HCT116 (cell line): ENCODE results near the gene BRCA2. TPM values are rescaled to one million over a fixed set of nuclear protein-coding genes. Genes with fewer than 3 reads are reported as not detected.

Source experiments
- ATAC-seq: fragments of 200-7000 bp; cut with Tn5 transposase; 2 replicates; pipeline ENCODE4 v1.9.1; 2020; ENCODE audit warnings: mild to moderate bottlenecking, moderate library complexity
- BruUV-seq: library from RNA; stranded (reverse); fragments of 400-500 nt; replicated peaks from 2 replicates; lab custom pipeline; 2021; lab: Mats Ljungman, UMichigan
- CTCF ChIA-PET: fragments of 300-600 bp; sonication (Branson Sonifier 250); formaldehyde crosslinking; loops from one replicate; lab custom pipeline; 2021; ENCODE audit warnings: antibody characterized with exemption; lab: Charles Lee
- POLR2A ChIA-PET: fragments of 300-600, 350-600 bp; sonication (Branson Sonifier 250); formaldehyde crosslinking; loops from one replicate; lab custom pipeline; 2021; ENCODE audit warnings: antibody characterized with exemption; lab: Charles Lee
- RAD21 ChIA-PET, 2 experiments: fragments of 300-600 bp; sonication (Branson Sonifier 250); formaldehyde crosslinking; loops; one replicate each; lab custom pipeline; 2023; ENCODE audit warnings: low total read pairs in 2 of 2; ENCODE audit not compliant: uncharacterized antibody in 2 of 2, unreplicated experiment in 2 of 2, low non-redundant PET in 1 of 2; lab: Charles Lee
- DNase-seq: peaks from one replicate; pipeline ENCODE4 v3.0.0-alpha.2; 2010; ENCODE audit warnings: low read depth, low spot score
- H2AFZ ChIP-seq: fragments of 200-600 bp; shearing (Covaris generic), sonication (generic); 2 replicates; pipeline ENCODE4 v1.6.1; 2017; ENCODE audit warnings: low read depth, mixed run types, mixed read lengths, antibody characterized with exemption, low read length; ENCODE audit not compliant: poor library complexity, severe bottlenecking
- H3K27ac ChIP-seq: 2 replicates; pipeline ENCODE4 v1.5.1; 2012; ENCODE audit warnings: low read depth, low read length
- H3K27me3 ChIP-seq: fragments of 200-600 bp; sonication (generic); 2 replicates; pipeline ENCODE4 v1.6.1; 2016; ENCODE audit warnings: mixed run types, low read length, mixed read lengths; ENCODE audit not compliant: insufficient read depth
- H3K36me3 ChIP-seq, 2 experiments: fragments of 200-500 bp in 1 of 2; fragments of 200-600 bp in 1 of 2; sonication (Bioruptor generic) in 1 of 2; sonication (generic) in 1 of 2; 2 replicates each; pipeline versions ENCODE4 v1.5.1 to v1.6.1; 2014 to 2016; ENCODE audit warnings: low read length in 2 of 2, inconsistent platforms in 1 of 2, mixed read lengths in 1 of 2, mixed run types in 1 of 2; ENCODE audit not compliant: insufficient read depth in 2 of 2, control insufficient read depth in 1 of 2
- H3K4me1 ChIP-seq, 2 experiments: fragments of 200-600 bp in 1 of 2; sonication (generic) in 1 of 2; 2 replicates each; pipeline versions ENCODE4 v1.5.1 to v1.6.1; 2012 to 2017; ENCODE audit warnings: low read length in 2 of 2, inconsistent platforms in 1 of 2, mild to moderate bottlenecking in 1 of 2, mixed read lengths in 1 of 2, mixed run types in 1 of 2, moderate library complexity in 1 of 2; ENCODE audit not compliant: insufficient read depth in 2 of 2, control insufficient read depth in 1 of 2
- H3K4me2 ChIP-seq: fragments of 200-600 bp; sonication (generic); 2 replicates; pipeline ENCODE4 v1.6.1; 2017; ENCODE audit warnings: mixed run types, low read length, mixed read lengths
- H3K4me3 ChIP-seq, 2 experiments: fragments of 200-600 bp in 1 of 2; sonication (generic) in 1 of 2; replicated peaks in 1 of 2; 2 replicates each; pipeline ENCODE4 v1.5.1; 2011 to 2016; ENCODE audit warnings: low read length in 2 of 2, control low read depth in 1 of 2, low read depth in 1 of 2, mild to moderate bottlenecking in 1 of 2, mixed read lengths in 1 of 2, mixed run types in 1 of 2
- H3K79me2 ChIP-seq: fragments of 200-600 bp; sonication (generic); 2 replicates; pipeline ENCODE4 v1.6.1; 2017; ENCODE audit warnings: mild to moderate bottlenecking, mixed run types, low read length, moderate library complexity, mixed read lengths; ENCODE audit not compliant: insufficient read depth
- H3K9ac ChIP-seq: fragments of 200-600 bp; sonication (generic); 2 replicates; pipeline ENCODE4 v1.6.1; 2016; ENCODE audit warnings: low read length, mixed read lengths
- H3K9me2 ChIP-seq: fragments of 200-600 bp; sonication (generic), shearing (Covaris generic); 2 replicates; pipeline ENCODE4 v1.6.1; 2017; ENCODE audit warnings: mixed run types, mild to moderate bottlenecking, moderate library complexity; ENCODE audit not compliant: insufficient read depth
- H3K9me3 ChIP-seq, 2 experiments: fragments of 200-500 bp in 1 of 2; fragments of 200-600 bp in 1 of 2; sonication (Bioruptor generic) in 1 of 2; sonication (generic) in 1 of 2; 2 replicates each; pipeline ENCODE4 v1.6.1; 2014 to 2017; ENCODE audit warnings: low read length in 2 of 2, mixed read lengths in 2 of 2, inconsistent platforms in 1 of 2, low read depth in 1 of 2, mild to moderate bottlenecking in 1 of 2, mixed run types in 1 of 2, moderate library complexity in 1 of 2; ENCODE audit not compliant: control insufficient read depth in 1 of 2, insufficient read depth in 1 of 2
- H4K20me1 ChIP-seq: fragments of 200-600 bp; sonication (generic), shearing (Covaris generic); 2 replicates; pipeline ENCODE4 v1.6.1; 2017; ENCODE audit warnings: mixed run types, mild to moderate bottlenecking, moderate library complexity; ENCODE audit not compliant: insufficient read depth
- CEBPB ChIP-seq: IDR thresholded peaks from 2 replicates; pipeline ENCODE4 v1.6.1; 2012; ENCODE audit warnings: low read depth
- ELF1 ChIP-seq: IDR thresholded peaks from 2 replicates; pipeline ENCODE4 v1.6.1; 2012; ENCODE audit warnings: low read depth, borderline replicate concordance
- EZH2 ChIP-seq: fragments of 200-600 bp; sonication (generic); IDR thresholded peaks from 2 replicates; pipeline ENCODE4 v1.6.1; 2017; ENCODE audit warnings: antibody characterized with exemption, mixed run types
- JUND ChIP-seq: IDR thresholded peaks from 2 replicates; pipeline ENCODE4 v1.6.1; 2012
- SIN3A ChIP-seq: IDR thresholded peaks from 2 replicates; pipeline ENCODE4 v1.6.1; 2012; ENCODE audit warnings: low read depth
- SP1 ChIP-seq: IDR thresholded peaks from 2 replicates; pipeline ENCODE4 v1.6.1; 2012; ENCODE audit warnings: low read depth
- ZNF274 ChIP-seq: fragments of 200-500 bp; sonication (Bioruptor generic); IDR thresholded peaks from 2 replicates; pipeline ENCODE4 v1.6.1; 2014; ENCODE audit warnings: mild to moderate bottlenecking, low read depth, low read length, inconsistent platforms
- intact Hi-C: fragments of 100-400 bp; cut with micrococcal nuclease; formaldehyde crosslinking; loops from 2 replicates; pipeline ENCODE4 v1.10.0; 2022
- total RNA-seq: library from RNA; stranded (reverse); gene quantifications from one replicate; pipeline ENCODE4 v1.2.1, GENCODE V29; 2021; ENCODE audit not compliant: unreplicated experiment
- TF ChIP-seq, protein P1 (sequence below): IDR thresholded peaks from 2 replicates; pipeline ENCODE4 v1.6.1; 2012
- TF ChIP-seq, protein P2 (sequence below): IDR thresholded peaks from 2 replicates; pipeline ENCODE4 v1.6.1; 2012; ENCODE audit warnings: low read depth

BRCA2 gene
- total RNA-seq, 1 experiment from 2014 or later: 14.2 TPM

DNA sequence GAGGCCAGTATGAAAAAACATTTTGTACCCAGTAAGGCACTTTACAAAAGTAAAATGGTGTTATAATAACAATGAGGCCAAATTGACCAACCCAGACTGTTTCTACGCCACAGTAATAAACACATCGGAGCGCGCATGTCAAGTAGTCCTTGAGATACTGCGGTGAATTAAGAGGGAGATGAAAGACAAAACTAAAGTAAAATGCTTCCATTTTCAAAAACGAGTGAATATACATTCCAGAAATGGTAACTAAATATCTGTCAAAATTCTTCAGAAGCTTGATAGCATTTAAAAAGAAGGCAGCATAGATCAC, 93.6 kb downstream of the BRCA2 start:
- TF ChIP-seq, protein P1, sequence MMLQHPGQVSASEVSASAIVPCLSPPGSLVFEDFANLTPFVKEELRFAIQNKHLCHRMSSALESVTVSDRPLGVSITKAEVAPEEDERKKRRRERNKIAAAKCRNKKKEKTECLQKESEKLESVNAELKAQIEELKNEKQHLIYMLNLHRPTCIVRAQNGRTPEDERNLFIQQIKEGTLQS: no peak
- POLR2A ChIA-PET: no interaction called here
- Histone ChIP-seq H3K9ac (no peak overlapping the region), H3K4me1 (no peaks in the 10 kb centered on the region), H2AFZ (no peak overlapping the region), H3K36me3 (no peaks in the 10 kb centered on the region), H3K9me3 (no peaks in the 10 kb centered on the region), H3K27me3 (no peaks in the 10 kb centered on the region), H3K79me2 (no peaks in the 10 kb centered on the region), H3K9me2 (no peaks in the 10 kb centered on the region), H4K20me1 (no peaks in the 10 kb centered on the region), H3K4me2 (no peak overlapping the region), H3K27ac (no peak overlapping the region), H3K4me3 (no peak overlapping the region)
- CTCF ChIA-PET: no interaction called here
- no peak for ATAC-seq
- RAD21 ChIA-PET: no interaction called here
- intact Hi-C loops: no loop called here
- no TSS peak for BruUV-seq
- no peak for DNase-seq

DNA sequence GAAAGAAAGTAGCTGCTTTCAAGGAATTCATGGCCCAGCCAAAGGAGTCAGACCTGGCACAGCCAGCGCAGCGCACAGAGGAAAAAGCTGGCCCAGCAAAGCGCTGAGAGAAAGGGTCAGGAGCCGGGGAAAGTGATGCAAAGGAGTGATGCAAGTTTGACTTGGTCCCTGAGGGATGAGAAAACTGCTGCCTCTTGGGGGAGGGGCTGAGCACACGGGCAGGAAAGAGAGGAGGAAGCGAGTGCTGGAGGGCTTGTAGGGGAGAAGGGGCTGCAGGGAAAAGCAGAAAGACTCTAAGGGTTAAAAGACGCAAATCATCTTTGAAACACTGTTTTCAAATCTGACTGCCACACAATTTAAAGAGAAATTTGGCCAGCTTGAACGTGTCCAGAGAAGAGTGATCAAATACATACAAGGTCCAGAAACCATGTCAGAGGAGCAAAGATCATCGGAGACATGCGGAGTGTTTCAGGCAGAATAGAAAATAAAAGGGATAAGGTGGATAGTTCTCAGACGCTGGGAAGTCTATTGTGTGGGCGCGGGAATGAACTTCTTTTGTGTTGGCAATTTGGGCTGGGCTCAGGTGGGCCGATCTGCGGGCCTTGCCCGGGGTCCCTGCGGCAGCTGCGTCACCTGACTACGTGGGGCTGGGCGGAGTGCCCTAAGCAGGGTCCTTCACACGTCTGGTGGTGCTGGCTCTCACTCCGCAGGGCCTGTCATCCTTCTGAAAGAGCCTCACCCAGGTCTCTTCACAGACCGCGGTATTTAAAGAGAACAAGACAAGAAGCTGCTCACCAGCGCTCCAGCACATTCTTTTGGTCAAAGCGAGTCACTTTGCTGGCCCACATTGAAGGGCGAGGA, 94.5 kb downstream of the BRCA2 start:
- no peak overlapping the region for H2AFZ ChIP-seq
- ChIA-PET POLR2A (no interaction called here), RAD21 (no interaction called here), CTCF (no interaction called here)
- H3K9me2 ChIP-seq: no peaks in the 10 kb centered on the region
- no peak overlapping the region for H3K4me2 ChIP-seq
- H3K36me3 ChIP-seq: no peaks in the 10 kb centered on the region
- H3K4me1 ChIP-seq: no peaks in the 10 kb centered on the region
- intact Hi-C loops: no loop called here
- DNase-seq (no peak), ATAC-seq (no peak)
- no peaks in the 10 kb centered on the region for H3K27me3 ChIP-seq
- H4K20me1 ChIP-seq: no peaks in the 10 kb centered on the region
- no peak overlapping the region for H3K4me3 ChIP-seq
- BruUV-seq: no TSS peak
- TF ChIP-seq EZH2: no peak
- no peak for TF ChIP-seq SP1
- TF ChIP-seq, protein P2, sequence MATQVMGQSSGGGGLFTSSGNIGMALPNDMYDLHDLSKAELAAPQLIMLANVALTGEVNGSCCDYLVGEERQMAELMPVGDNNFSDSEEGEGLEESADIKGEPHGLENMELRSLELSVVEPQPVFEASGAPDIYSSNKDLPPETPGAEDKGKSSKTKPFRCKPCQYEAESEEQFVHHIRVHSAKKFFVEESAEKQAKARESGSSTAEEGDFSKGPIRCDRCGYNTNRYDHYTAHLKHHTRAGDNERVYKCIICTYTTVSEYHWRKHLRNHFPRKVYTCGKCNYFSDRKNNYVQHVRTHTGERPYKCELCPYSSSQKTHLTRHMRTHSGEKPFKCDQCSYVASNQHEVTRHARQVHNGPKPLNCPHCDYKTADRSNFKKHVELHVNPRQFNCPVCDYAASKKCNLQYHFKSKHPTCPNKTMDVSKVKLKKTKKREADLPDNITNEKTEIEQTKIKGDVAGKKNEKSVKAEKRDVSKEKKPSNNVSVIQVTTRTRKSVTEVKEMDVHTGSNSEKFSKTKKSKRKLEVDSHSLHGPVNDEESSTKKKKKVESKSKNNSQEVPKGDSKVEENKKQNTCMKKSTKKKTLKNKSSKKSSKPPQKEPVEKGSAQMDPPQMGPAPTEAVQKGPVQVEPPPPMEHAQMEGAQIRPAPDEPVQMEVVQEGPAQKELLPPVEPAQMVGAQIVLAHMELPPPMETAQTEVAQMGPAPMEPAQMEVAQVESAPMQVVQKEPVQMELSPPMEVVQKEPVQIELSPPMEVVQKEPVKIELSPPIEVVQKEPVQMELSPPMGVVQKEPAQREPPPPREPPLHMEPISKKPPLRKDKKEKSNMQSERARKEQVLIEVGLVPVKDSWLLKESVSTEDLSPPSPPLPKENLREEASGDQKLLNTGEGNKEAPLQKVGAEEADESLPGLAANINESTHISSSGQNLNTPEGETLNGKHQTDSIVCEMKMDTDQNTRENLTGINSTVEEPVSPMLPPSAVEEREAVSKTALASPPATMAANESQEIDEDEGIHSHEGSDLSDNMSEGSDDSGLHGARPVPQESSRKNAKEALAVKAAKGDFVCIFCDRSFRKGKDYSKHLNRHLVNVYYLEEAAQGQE: no peak
- TF ChIP-seq JUND: no peak
- TF ChIP-seq, protein P1: no peak
- TF ChIP-seq ELF1: no peak
- no peak for TF ChIP-seq SIN3A
- TF ChIP-seq ZNF274: no peak
- TF ChIP-seq CEBPB: no peak
- no peaks in the 10 kb centered on the region for H3K9me3 ChIP-seq
- H3K27ac ChIP-seq: no peak overlapping the region
- H3K9ac ChIP-seq: no peak overlapping the region
- H3K79me2 ChIP-seq: no peaks in the 10 kb centered on the region
